CD4-positive, CD25-positive, alpha-beta regulatory T cell (primary cell): Measurements from ENCODE around the gene CHAT. TPM values are rescaled to one million over a fixed set of nuclear protein-coding genes. Genes with fewer than 3 reads are reported as not detected.
A peak's percentile ranks its signal among the peaks of the same experiment; 100 is the strongest.

Source experiments
- ATAC-seq, 2 donors: fragments of 150-1000 bp; cut with Tn5 transposase; one replicate each; pipeline ENCODE4 v1.10.0; 2021; ENCODE audit warnings: low read depth in 2 of 2, moderate number of reproducible peaks in 2 of 2, moderate library complexity in 1 of 2
- DNase-seq, 3 donors: peaks; one replicate each; pipeline versions ENCODE4 v3.0.0 to v3.0.0-alpha.2; 2012 to 2022; ENCODE audit warnings: mixed read lengths in 1 of 3
- H3K27ac ChIP-seq: one replicate; pipeline ENCODE4 v1.7.0; 2013; ENCODE audit warnings: mild to moderate bottlenecking, low read length; ENCODE audit not compliant: insufficient read depth, poor library complexity, severe bottlenecking
- H3K27me3 ChIP-seq: one replicate; pipeline ENCODE4 v1.7.0; 2013; ENCODE audit warnings: low read length; ENCODE audit not compliant: control insufficient read depth, insufficient read depth
- H3K36me3 ChIP-seq: one replicate; pipeline ENCODE4 v1.7.0; 2013; ENCODE audit warnings: mild to moderate bottlenecking, low read length, moderate library complexity; ENCODE audit not compliant: control insufficient read depth, insufficient read depth
- H3K4me1 ChIP-seq: 2 replicates; pipeline ENCODE4 v1.7.0; 2013; ENCODE audit warnings: mild to moderate bottlenecking, low read length; ENCODE audit not compliant: insufficient read depth, control insufficient read depth, poor library complexity, severe bottlenecking
- H3K4me3 ChIP-seq: one replicate; pipeline ENCODE4 v1.7.0; 2013; ENCODE audit warnings: low read depth, mild to moderate bottlenecking, low read length, moderate library complexity
- H3K9me3 ChIP-seq, 2 experiments: 1 replicate in 1 of 2; 2 replicates in 1 of 2; pipeline ENCODE4 v1.7.0; 2013; ENCODE audit warnings: low read length in 2 of 2, mild to moderate bottlenecking in 1 of 2, moderate library complexity in 1 of 2; ENCODE audit not compliant: control insufficient read depth in 2 of 2
- H3K27ac Mint-ChIP-seq, 3 donors: one replicate each; pipeline ENCODE4 v1.8.0; 2020 to 2022; ENCODE audit warnings: mild to moderate bottlenecking in 3 of 3, mixed read lengths in 3 of 3, moderate library complexity in 2 of 3
- H3K27me3 Mint-ChIP-seq: one replicate; pipeline ENCODE4 v1.8.0; 2022; ENCODE audit warnings: mild to moderate bottlenecking, mixed read lengths
- H3K36me3 Mint-ChIP-seq: one replicate; pipeline ENCODE4 v1.8.0; 2020; ENCODE audit warnings: mixed read lengths
- H3K4me1 Mint-ChIP-seq, 4 donors: one replicate each; pipeline ENCODE4 v1.8.0; 2020 to 2022; ENCODE audit warnings: mixed read lengths in 4 of 4, mild to moderate bottlenecking in 1 of 4
- H3K4me3 Mint-ChIP-seq, 4 donors: one replicate each; pipeline ENCODE4 v1.8.0; 2020 to 2022; ENCODE audit warnings: mild to moderate bottlenecking in 4 of 4, mixed read lengths in 4 of 4, moderate library complexity in 3 of 4
- H3K9me3 Mint-ChIP-seq, 7 donors: one replicate each; pipeline ENCODE4 v1.8.0; 2020 to 2022; ENCODE audit warnings: mixed read lengths in 7 of 7, mild to moderate bottlenecking in 3 of 7, moderate library complexity in 2 of 7
- polyA plus RNA-seq, 4 donors: library from polyadenylated mRNA; unstranded; fragments of 300-500 nt; fragmentation: Illumina TruSeq; gene quantifications; one replicate each; pipeline ENCODE4 v1.2.3, GENCODE V29; 2021
- total RNA-seq: library from RNA; stranded (reverse); gene quantifications from one replicate; pipeline ENCODE4 v1.2.3, GENCODE V29; 2022

Gene CHAT
- total and polyA plus RNA-seq, 5 donors from 2014 or later = not detected

DNA sequence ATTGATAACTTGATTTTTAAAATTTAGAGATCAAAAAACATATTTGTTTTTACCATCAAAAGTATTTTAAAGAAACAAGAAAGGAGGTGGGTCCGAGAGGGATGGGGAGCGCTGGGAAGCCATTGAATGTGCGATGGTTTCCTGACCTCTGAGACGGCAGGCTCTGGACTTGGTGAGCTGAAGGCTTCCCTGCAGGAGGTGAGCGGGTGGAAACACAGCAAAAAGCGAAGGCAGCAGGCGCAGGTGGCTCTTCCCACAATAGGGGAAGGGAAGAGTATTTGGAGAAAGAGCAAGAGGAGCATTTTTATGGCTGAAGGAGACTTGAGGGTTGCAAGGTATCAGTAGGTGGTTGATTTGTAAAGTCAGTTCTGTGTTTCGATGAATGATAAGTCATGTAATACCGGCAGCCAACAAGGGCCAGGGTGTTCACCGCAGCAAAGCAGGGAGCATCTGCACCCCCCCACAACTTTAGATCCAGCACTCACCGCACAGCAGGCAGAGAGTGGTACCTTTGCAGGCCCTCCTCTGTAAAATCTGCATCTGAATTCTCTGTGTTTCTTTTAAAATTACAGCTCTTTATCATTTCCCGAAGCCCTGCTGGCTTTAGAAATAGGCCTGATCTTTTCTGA, 76.2 kb downstream of the CHAT start:
- Histone ChIP-seq H3K4me3 (no peak overlapping the region), H3K36me3 (no peaks in the 10 kb centered on the region), H3K9me3 (peaks cover 0 to 4% of the 10 kb centered on the region in 2 experiments), H3K4me1 (no peaks in the 10 kb centered on the region), H3K27ac (no peak overlapping the region), H3K27me3 (peaks cover 31% of the 10 kb centered on the region)
- DNase-seq (no peak), ATAC-seq (no peak)
- peaks cover 52% of the 10 kb centered on the region for H3K27me3 Mint-ChIP-seq
- H3K36me3 Mint-ChIP-seq = no peaks in the 10 kb centered on the region
- peak overlapping the region in 1 of 3 donors; percentile 32 for H3K27ac Mint-ChIP-seq
- H3K9me3 Mint-ChIP-seq = peaks cover 0 to 17% (median 3%) of the 10 kb centered on the region in 7 donors
- H3K4me3 Mint-ChIP-seq = no peak overlapping the region
- peaks cover 0 to 2% (median 0%) of the 10 kb centered on the region in 4 donors for H3K4me1 Mint-ChIP-seq

DNA sequence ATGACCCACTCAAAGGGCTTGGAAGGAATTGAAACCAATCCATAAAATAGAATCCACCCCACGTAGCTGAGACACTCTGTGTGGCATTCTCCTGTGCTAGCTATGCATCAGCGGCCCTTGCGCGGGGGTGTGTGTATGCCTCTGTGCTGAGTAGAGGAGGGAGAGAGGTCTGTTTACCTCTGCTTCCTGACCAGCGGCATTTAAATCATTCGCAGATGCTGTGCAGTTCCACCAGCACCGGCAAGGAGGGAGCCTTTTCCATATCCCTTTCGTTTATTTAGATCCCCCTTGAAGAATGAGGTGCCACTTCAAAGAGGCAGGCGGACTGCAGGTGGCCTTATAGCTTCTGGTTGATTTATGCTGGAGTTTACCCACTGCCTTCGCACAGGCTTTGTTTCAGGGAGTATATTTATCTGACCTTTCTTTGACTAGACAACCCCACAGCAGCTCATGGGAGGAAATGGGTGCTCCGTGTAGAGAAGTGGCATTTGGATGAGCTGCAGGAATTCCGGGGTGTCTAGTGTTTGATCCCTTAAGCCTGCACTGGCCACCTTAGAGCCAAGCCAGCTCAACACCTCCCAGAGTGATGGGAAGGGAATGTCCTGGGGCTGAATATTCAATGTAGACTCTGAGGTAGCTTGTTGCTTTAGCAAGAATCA, 77.0 kb downstream of the CHAT start:
- H3K36me3 Mint-ChIP-seq = no peaks in the 10 kb centered on the region
- peaks cover 0 to 2% (median 0%) of the 10 kb centered on the region in 4 donors for H3K4me1 Mint-ChIP-seq
- H3K27ac Mint-ChIP-seq = no peak overlapping the region
- Histone ChIP-seq H3K36me3 (no peaks in the 10 kb centered on the region), H3K4me1 (no peaks in the 10 kb centered on the region), H3K27me3 (peaks cover 31% of the 10 kb centered on the region), H3K27ac (no peak overlapping the region), H3K9me3 (peaks cover 0 to 4% of the 10 kb centered on the region in 2 experiments), H3K4me3 (no peak overlapping the region)
- H3K9me3 Mint-ChIP-seq = peaks cover 0 to 17% (median 3%) of the 10 kb centered on the region in 7 donors
- no peak overlapping the region for H3K4me3 Mint-ChIP-seq
- peaks cover 49% of the 10 kb centered on the region for H3K27me3 Mint-ChIP-seq
- DNase-seq = no peak
- ATAC-seq = no peak

DNA sequence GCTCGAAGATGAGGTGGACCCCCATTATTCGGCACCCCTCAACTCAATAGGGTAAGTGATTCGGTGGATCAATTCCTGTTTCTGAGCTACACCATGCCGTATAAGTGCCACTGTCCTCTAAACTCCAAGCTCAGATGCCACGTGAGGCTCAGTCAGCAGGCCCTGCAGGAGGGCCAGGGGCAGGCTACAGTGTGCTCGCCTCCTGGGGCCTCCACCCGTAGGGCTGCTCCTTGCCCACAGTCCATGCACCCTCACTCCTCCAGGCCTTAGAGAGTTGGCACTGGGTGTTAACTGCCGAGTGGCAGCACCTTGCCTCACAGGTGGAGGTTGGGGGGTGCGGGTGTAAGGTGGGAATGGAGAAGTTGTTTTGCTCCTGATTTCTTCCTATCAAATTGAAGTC, 77.8 kb downstream of the CHAT start:
- peaks cover 0 to 3% of the 10 kb centered on the region in 2 experiments for H3K9me3 ChIP-seq
- no peak overlapping the region for H3K27ac ChIP-seq
- DNase-seq (no peak), ATAC-seq (no peak)
- Mint-ChIP-seq H3K4me3 (no peak overlapping the region), H3K4me1 (peaks cover 0 to 2% (median 0%) of the 10 kb centered on the region in 4 donors), H3K9me3 (peaks cover 0 to 15% (median 3%) of the 10 kb centered on the region in 7 donors), H3K27ac (no peak overlapping the region), H3K27me3 (peaks cover 49% of the 10 kb centered on the region), H3K36me3 (no peaks in the 10 kb centered on the region)
- no peaks in the 10 kb centered on the region for H3K36me3 ChIP-seq
- H3K27me3 ChIP-seq = peaks cover 31% of the 10 kb centered on the region
- H3K4me1 ChIP-seq = no peaks in the 10 kb centered on the region
- H3K4me3 ChIP-seq = no peak overlapping the region

DNA sequence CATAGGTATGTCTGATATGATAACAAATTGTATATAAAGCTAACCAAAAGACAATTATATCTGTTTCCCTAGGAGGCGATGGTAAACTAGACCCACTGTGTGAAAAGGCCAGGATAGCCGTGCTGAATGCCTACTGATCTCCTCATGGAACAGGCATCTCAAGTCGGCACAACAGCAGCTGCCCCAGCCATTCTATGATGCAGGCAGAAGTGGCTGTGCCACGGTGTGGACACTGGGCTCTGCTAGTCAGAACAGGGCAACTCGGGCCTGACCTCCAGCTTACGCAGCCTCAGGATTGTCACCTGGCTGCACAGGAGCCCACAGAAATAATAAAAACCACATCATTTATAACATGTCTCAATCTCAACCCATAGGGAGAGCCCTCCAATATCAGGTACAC, 80.6 kb downstream of the CHAT start:
- Mint-ChIP-seq H3K4me1 (peaks cover 0 to 2% (median 0%) of the 10 kb centered on the region in 4 donors), H3K9me3 (peaks cover 0 to 11% (median 0%) of the 10 kb centered on the region in 7 donors), H3K27ac (no peak overlapping the region), H3K36me3 (no peaks in the 10 kb centered on the region), H3K27me3 (peaks cover 37% of the 10 kb centered on the region), H3K4me3 (no peak overlapping the region)
- Histone ChIP-seq H3K4me1 (no peaks in the 10 kb centered on the region), H3K4me3 (no peak overlapping the region), H3K27me3 (peaks cover 20% of the 10 kb centered on the region), H3K36me3 (no peaks in the 10 kb centered on the region), H3K9me3 (no peaks in the 10 kb centered on the region), H3K27ac (no peak overlapping the region)
- DNase-seq = no peak
- no peak for ATAC-seq

DNA sequence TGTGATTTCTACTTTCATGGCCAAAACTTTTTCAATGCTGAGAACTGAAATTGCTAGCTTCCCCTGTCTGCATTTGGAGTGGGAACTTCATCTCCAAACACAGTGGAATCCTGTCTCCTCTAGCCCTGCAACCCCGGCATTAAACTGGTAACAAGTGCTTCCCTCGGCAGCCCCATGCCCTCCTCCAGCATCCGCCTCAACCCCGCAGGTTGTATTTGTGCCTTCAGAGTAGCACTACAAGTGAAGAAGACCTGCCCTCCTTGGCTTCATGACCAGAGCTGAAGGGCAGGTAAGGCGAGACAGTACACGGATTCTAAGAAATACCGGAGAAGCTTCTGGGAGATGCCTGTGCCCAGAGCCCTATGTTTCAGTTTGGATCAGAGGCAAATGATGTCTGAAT, 82.5 kb downstream of the CHAT start:
- H3K4me3 ChIP-seq = no peak overlapping the region
- ATAC-seq (no peak), DNase-seq (no peak)
- peaks cover 6% of the 10 kb centered on the region for H3K27me3 ChIP-seq
- no peaks in the 10 kb centered on the region for H3K36me3 Mint-ChIP-seq
- peaks cover 0 to 3% (median 0%) of the 10 kb centered on the region in 7 donors for H3K9me3 Mint-ChIP-seq
- H3K4me1 ChIP-seq = no peaks in the 10 kb centered on the region
- peaks cover 19% of the 10 kb centered on the region for H3K27me3 Mint-ChIP-seq
- no peak overlapping the region for H3K27ac Mint-ChIP-seq
- no peak overlapping the region for H3K4me3 Mint-ChIP-seq
- no peak overlapping the region for H3K27ac ChIP-seq
- H3K36me3 ChIP-seq = no peaks in the 10 kb centered on the region
- H3K4me1 Mint-ChIP-seq = no peaks in the 10 kb centered on the region
- no peaks in the 10 kb centered on the region for H3K9me3 ChIP-seq

DNA sequence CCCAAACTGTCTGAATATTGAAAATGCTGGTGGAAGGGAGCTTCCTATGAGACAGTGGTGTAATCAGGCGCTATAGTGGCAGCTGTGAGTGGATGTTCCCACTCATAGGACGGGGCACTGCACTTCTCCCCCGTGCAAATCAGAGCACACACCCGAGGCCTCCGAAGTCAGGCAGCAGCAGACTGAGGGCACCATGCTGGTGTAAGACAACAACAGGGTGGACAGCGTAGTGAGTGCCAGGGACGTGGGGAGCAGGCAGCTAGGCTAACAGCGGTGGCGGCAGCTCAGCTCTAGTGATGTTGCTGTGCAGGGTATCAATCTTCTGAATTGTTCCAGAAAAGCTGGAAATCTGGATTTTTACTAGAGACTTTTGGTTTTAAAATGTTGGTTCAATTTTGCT, 84.8 kb downstream of the CHAT start:
- Histone ChIP-seq H3K27me3 (no peaks in the 10 kb centered on the region), H3K36me3 (no peaks in the 10 kb centered on the region), H3K9me3 (no peaks in the 10 kb centered on the region), H3K4me1 (no peaks in the 10 kb centered on the region), H3K4me3 (no peak overlapping the region), H3K27ac (no peak overlapping the region)
- no peak for ATAC-seq
- no peak for DNase-seq
- no peak overlapping the region for H3K4me3 Mint-ChIP-seq
- peaks cover 8% of the 10 kb centered on the region for H3K27me3 Mint-ChIP-seq
- no peaks in the 10 kb centered on the region for H3K4me1 Mint-ChIP-seq
- H3K36me3 Mint-ChIP-seq = no peaks in the 10 kb centered on the region
- peaks cover 0 to 2% (median 0%) of the 10 kb centered on the region in 7 donors for H3K9me3 Mint-ChIP-seq
- no peak overlapping the region for H3K27ac Mint-ChIP-seq

DNA sequence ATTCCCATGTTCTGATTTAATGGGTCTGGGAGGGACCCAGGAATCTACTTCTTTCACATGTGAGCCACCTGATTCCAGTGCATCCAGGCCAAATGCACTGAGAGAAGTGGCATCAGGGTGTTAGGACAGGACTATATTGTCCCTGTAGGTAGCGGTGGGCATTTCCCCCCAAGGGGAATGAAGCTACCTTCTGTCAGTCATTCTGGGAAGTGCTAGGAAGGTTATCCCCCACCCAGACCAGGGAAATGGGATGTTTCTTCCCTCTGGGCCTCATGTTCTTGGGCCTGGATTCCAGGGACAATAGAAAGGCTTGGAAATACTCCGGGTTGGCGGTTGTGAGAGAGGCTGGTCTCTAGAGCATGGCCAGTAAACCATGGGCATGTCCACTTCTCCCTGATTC, 86.4 kb downstream of the CHAT start:
- no peaks in the 10 kb centered on the region for H3K4me1 ChIP-seq
- no peaks in the 10 kb centered on the region for H3K27me3 ChIP-seq
- H3K27ac Mint-ChIP-seq = no peak overlapping the region
- H3K4me3 Mint-ChIP-seq = no peak overlapping the region
- H3K36me3 ChIP-seq = no peaks in the 10 kb centered on the region
- H3K4me1 Mint-ChIP-seq = no peaks in the 10 kb centered on the region
- H3K9me3 Mint-ChIP-seq = peaks cover 0 to 3% (median 0%) of the 10 kb centered on the region in 7 donors
- peaks cover 13% of the 10 kb centered on the region for H3K27me3 Mint-ChIP-seq
- ATAC-seq = no peak
- no peak overlapping the region for H3K4me3 ChIP-seq
- H3K27ac ChIP-seq = no peak overlapping the region
- no peaks in the 10 kb centered on the region for H3K36me3 Mint-ChIP-seq
- no peak for DNase-seq
- H3K9me3 ChIP-seq = no peaks in the 10 kb centered on the region

DNA sequence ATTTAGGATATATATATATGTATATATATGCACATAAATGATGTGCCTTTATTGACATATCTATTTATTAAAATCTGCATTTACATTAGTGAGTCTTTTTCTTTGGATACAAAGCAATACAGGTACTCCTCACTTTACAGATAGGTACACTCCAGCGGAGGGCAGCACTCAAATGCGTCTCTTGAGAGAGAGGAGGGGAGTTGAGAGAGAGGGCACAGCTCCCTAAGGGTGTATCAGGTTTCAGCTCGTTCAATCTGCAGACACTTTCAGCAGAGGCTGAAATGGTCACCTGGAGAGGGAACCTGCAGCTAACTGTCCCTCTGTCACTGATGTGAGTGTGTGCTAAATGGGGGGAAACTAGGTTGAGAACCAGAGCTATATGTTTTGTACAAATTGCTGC, 87.2 kb downstream of the CHAT start:
- ATAC-seq = no peak
- Histone ChIP-seq H3K4me3 (no peak overlapping the region), H3K4me1 (no peaks in the 10 kb centered on the region)

More for the DNA sequence above, 87.2 kb downstream of the CHAT start:
- DNase-seq = no peak
- Histone ChIP-seq H3K9me3 (no peaks in the 10 kb centered on the region), H3K36me3 (no peaks in the 10 kb centered on the region), H3K27ac (no peak overlapping the region), H3K27me3 (no peaks in the 10 kb centered on the region)
- Mint-ChIP-seq H3K36me3 (no peaks in the 10 kb centered on the region), H3K4me3 (no peak overlapping the region), H3K4me1 (no peaks in the 10 kb centered on the region), H3K27ac (peak overlapping the region in 1 of 3 donors; percentile 62), H3K27me3 (peaks cover 13% of the 10 kb centered on the region), H3K9me3 (peaks cover 0 to 3% (median 0%) of the 10 kb centered on the region in 7 donors)
